ENCODE data around the gene CDC20. TPM values are rescaled to one million over a fixed set of nuclear protein-coding genes. Genes with fewer than 3 reads are reported as not detected.

CDC20 gene
- total RNA-seq, 1 donor from 2014 or later, result 24.3 TPM

DNA sequence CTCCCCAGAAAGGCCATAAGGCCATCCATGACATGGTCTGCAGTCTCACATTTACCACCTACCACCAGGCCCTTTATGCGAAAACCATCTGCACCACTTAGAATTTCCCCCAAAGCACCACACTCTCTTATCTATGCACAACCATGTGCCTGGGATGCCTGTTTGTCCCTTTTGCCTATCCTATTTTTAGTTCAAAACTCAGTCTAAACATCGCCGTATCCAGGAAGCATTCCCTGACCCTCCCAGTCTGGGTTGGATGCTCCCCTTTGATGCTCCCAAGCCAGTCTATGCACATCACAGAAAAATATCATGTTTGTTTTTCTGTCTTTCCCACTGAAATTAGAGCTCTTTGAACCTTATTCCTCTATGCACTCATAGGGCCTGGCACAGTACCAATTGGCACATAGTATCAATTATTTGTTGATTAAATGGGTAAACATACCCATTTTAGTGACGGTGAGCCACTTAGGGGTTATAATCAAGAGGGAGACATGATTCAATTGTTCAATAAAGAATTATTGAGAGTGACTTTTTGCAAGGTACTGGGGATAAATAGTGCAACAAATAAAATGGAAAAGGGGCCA lies 14.4 kb upstream of the CDC20 start:
- Mint-ChIP-seq H3K9me3 (ENCODE audit: unreplicated experiment) (no peaks in the 10 kb centered on the region), H3K27me3 (ENCODE audit: unreplicated experiment) (peaks cover 6% of the 10 kb centered on the region), H3K27ac (ENCODE audit: unreplicated experiment) (peak overlapping the region; percentile 38), H3K4me1 (ENCODE audit: unreplicated experiment) (peaks cover 17% of the 10 kb centered on the region), H3K36me3 (ENCODE audit: low read depth, unreplicated experiment) (peaks cover 3% of the 10 kb centered on the region), H3K4me3 (ENCODE audit: unreplicated experiment) (peak overlapping the region; percentile 1)
- TF ChIP-seq, protein P1, sequence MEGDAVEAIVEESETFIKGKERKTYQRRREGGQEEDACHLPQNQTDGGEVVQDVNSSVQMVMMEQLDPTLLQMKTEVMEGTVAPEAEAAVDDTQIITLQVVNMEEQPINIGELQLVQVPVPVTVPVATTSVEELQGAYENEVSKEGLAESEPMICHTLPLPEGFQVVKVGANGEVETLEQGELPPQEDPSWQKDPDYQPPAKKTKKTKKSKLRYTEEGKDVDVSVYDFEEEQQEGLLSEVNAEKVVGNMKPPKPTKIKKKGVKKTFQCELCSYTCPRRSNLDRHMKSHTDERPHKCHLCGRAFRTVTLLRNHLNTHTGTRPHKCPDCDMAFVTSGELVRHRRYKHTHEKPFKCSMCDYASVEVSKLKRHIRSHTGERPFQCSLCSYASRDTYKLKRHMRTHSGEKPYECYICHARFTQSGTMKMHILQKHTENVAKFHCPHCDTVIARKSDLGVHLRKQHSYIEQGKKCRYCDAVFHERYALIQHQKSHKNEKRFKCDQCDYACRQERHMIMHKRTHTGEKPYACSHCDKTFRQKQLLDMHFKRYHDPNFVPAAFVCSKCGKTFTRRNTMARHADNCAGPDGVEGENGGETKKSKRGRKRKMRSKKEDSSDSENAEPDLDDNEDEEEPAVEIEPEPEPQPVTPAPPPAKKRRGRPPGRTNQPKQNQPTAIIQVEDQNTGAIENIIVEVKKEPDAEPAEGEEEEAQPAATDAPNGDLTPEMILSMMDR (IDR thresholded peaks at IDR 0.05; ENCODE audit: unreplicated experiment), result no peak
- no peak for DNase-seq (ENCODE audit: low spot score)

DNA sequence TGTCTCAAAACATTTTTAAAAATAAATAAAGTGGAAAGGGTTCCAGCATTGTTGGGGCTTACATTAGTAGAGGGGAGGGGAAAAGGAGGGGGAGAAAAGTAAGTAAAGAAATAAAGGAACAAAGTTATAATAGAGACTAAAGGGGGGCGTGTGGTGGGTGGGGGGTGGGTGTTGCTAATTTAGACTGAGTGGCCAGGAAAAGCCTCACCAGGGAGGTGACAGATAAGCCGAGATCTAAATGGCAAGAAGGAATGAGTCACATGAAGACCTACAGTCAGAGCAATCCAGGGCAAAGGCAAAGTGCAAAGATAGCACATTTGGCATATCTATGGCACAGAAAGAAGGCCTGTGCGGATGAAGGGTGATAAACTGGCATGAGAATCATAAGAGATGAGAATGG lies 13.7 kb upstream of the CDC20 start:
- H3K4me1 Mint-ChIP-seq (ENCODE audit: unreplicated experiment), result peaks cover 23% of the 10 kb centered on the region
- no peak for DNase-seq (ENCODE audit: low spot score)
- peaks cover 3% of the 10 kb centered on the region for H3K36me3 Mint-ChIP-seq (ENCODE audit: low read depth, unreplicated experiment)
- H3K27me3 Mint-ChIP-seq (ENCODE audit: unreplicated experiment), result peaks cover 8% of the 10 kb centered on the region
- TF ChIP-seq, protein P1 (IDR thresholded peaks at IDR 0.05; ENCODE audit: unreplicated experiment), result no peak
- no peaks in the 10 kb centered on the region for H3K9me3 Mint-ChIP-seq (ENCODE audit: unreplicated experiment)
- no peak overlapping the region for H3K4me3 Mint-ChIP-seq (ENCODE audit: unreplicated experiment)
- no peak overlapping the region for H3K27ac Mint-ChIP-seq (ENCODE audit: unreplicated experiment)

DNA sequence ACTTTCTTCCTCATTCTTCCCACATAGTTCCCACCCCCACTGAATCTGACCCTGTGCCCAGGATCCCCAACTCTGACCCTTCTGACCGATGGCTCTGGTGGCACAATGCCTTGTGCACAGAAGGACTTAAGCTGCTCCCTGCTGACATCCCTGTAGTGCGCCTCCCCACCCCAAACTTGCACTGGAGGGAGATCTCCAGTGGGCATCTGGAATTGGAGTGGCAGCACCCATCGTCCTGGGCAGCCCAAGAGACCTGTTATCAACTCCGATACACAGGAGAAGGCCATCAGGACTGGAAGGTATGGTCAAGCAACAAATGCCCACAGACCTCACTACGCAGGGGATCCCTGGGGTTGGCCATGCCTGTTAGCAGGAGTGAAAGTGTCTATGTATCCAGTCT lies 12.1 kb upstream of the CDC20 start:
- TF ChIP-seq, protein P1 (IDR thresholded peaks at IDR 0.05; ENCODE audit: unreplicated experiment), result no peak
- Mint-ChIP-seq H3K4me1 (ENCODE audit: unreplicated experiment) (peaks cover 23% of the 10 kb centered on the region), H3K36me3 (ENCODE audit: low read depth, unreplicated experiment) (no peaks in the 10 kb centered on the region), H3K27ac (ENCODE audit: unreplicated experiment) (no peak overlapping the region), H3K27me3 (ENCODE audit: unreplicated experiment) (peaks cover 8% of the 10 kb centered on the region), H3K9me3 (ENCODE audit: unreplicated experiment) (no peaks in the 10 kb centered on the region), H3K4me3 (ENCODE audit: unreplicated experiment) (no peak overlapping the region)
- DNase-seq (ENCODE audit: low spot score), result no peak

DNA sequence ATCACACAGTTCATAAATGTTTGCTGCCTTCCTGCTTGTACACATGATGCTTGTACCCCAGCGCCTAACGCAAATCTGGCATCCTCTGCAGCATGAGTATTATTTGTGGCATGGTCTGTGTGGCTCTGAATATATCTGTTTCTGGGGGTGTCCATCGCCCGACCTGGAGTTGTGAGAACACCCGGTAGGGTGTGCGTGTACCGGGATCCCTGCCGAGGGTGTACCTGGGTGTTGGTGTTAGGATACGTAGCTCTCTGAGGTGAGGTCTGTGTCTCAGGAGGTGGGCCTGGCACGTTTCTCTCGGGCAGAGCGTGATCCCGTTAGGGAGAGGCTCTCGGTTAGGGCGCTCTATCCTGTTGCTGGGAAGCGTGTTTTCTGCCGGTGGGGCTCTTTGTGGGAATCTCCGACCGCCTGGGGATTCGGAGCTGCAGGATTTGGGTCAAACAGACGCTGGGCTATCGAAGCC lies 10.4 kb upstream of the CDC20 start:
- Mint-ChIP-seq H3K36me3 (ENCODE audit: low read depth, unreplicated experiment) (no peaks in the 10 kb centered on the region), H3K4me1 (ENCODE audit: unreplicated experiment) (peaks cover 23% of the 10 kb centered on the region), H3K27me3 (ENCODE audit: unreplicated experiment) (peaks cover 11% of the 10 kb centered on the region), H3K27ac (ENCODE audit: unreplicated experiment) (peak overlapping the region; percentile 38), H3K9me3 (ENCODE audit: unreplicated experiment) (no peaks in the 10 kb centered on the region), H3K4me3 (ENCODE audit: unreplicated experiment) (peak overlapping the region; percentile 37)
- TF ChIP-seq, protein P1 (IDR thresholded peaks at IDR 0.05; ENCODE audit: unreplicated experiment), result no peak
- DNase-seq (ENCODE audit: low spot score), result no peak

DNA sequence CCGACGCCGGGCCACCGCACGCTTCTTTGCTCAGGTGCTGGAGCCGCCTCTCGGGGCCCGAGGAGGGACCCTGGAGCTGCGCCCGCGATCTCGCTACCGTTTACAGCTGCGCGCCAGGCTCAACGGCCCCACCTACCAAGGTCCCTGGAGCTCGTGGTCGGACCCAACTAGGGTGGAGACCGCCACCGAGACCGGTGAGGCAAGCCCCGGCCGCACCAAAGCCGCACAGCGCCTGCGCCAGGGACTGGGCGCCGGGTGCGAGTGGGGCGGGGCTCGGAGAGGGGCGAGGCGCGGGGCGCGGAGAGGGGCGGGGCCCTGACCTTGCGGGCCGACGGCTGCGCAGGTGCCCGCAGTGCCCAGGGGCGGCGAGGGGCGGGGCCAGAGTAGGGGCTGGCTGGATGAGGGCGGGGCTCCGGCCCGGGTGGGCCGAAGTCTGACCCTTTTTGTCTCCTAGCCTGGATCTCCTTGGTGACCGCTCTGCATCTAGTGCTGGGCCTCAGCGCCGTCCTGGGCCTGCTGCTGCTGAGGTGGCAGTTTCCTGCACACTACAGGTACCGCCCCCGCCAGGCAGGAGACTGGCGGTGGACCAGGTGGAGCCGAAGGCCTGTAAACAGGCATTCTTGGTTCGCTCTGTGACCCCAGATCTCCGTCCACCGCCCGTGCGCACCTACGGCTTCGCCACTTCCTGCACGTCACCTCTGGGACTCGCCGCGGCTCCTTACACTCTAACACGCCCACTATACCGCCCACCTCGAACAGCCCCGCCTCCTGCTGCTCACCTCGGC lies 9.8 kb upstream of the CDC20 start:
- peak; percentile 84 for DNase-seq (ENCODE audit: low spot score)
- Mint-ChIP-seq H3K27ac (ENCODE audit: unreplicated experiment) (peak overlapping the region; percentile 91), H3K4me1 (ENCODE audit: unreplicated experiment) (peaks cover 21% of the 10 kb centered on the region), H3K27me3 (ENCODE audit: unreplicated experiment) (peaks cover 11% of the 10 kb centered on the region), H3K9me3 (ENCODE audit: unreplicated experiment) (no peaks in the 10 kb centered on the region), H3K36me3 (ENCODE audit: low read depth, unreplicated experiment) (no peaks in the 10 kb centered on the region), H3K4me3 (ENCODE audit: unreplicated experiment) (peak overlapping the region; percentile 90)
- TF ChIP-seq, protein P1 (IDR thresholded peaks at IDR 0.05; ENCODE audit: unreplicated experiment), result no peak

Data from endothelial cell (in vitro differentiated cells).